ENCODE data around the gene EID2. TPM values are rescaled to one million over a fixed set of nuclear protein-coding genes. Genes with fewer than 3 reads are reported as not detected.

EID2 gene
- total RNA-seq, 2 experiments from 2014 or later = 17.3 to 22.9 TPM

DNA sequence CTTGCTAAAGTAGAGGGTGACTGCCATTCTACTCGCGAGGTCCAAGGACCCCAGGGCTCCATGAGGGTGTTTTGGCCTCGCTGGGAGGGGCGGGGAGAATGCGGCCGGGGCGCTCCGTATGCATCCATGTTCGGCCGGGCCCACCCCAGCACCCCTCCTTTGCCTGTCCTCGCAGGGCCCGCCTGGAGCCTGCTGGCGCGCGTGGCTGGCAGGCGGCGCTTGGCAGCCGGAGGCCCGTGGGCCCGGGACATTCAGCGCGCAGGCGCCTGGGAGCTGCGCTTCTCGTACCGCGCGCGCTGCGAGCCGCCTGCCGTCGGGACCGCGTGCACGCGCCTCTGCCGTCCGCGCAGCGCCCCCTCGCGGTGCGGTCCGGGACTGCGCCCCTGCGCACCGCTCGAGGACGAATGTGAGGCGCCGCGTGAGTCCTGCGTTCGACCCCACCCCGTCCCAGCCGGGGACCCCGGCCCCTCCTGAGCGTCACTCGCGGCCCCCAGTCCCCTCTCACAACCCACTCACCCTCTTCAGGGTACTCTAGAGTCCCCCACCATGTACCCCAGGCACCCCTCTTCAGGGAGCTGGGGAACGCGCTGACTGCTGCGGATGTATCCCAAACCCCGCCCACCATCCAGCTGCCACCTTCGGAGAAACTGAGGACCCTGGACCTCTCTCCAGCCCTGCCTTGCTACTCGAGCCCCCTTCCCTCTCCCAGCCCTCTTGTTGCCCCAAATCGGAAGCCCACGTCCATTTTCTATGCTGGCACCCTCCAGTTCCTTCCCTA, 37.1 kb downstream of the EID2 start:
- no peaks in the 10 kb centered on the region for H3K79me2 ChIP-seq (ENCODE audit: insufficient read depth, low read depth, low read length)
- H3K4me1 ChIP-seq (ENCODE audit: insufficient read depth, low read length, poor library complexity, severe bottlenecking) = peaks cover 22% of the 10 kb centered on the region
- peak overlapping the region; percentile 53 for H3K4me2 ChIP-seq (ENCODE audit: low read length)
- no peaks in the 10 kb centered on the region for H3K9me3 ChIP-seq (ENCODE audit: low read length)
- ChIA-PET CTCF (ENCODE audit: unreplicated experiment) (interaction anchor here (0.5 to 1.0 kb wide), 2 partner anchors 22 kb away, joined by 4 to 11 read pairs; partner anchors contain the start of gene TIMM50), POLR2A (no interaction called here)
- no peaks in the 10 kb centered on the region for H4K20me1 ChIP-seq (ENCODE audit: insufficient read depth, low read length)
- no peaks in the 10 kb centered on the region for H3K36me3 ChIP-seq (ENCODE audit: insufficient read depth, low read length)
- BruUV-seq (replicated peaks) = no TSS peak
- TF ChIP-seq, protein P1, sequence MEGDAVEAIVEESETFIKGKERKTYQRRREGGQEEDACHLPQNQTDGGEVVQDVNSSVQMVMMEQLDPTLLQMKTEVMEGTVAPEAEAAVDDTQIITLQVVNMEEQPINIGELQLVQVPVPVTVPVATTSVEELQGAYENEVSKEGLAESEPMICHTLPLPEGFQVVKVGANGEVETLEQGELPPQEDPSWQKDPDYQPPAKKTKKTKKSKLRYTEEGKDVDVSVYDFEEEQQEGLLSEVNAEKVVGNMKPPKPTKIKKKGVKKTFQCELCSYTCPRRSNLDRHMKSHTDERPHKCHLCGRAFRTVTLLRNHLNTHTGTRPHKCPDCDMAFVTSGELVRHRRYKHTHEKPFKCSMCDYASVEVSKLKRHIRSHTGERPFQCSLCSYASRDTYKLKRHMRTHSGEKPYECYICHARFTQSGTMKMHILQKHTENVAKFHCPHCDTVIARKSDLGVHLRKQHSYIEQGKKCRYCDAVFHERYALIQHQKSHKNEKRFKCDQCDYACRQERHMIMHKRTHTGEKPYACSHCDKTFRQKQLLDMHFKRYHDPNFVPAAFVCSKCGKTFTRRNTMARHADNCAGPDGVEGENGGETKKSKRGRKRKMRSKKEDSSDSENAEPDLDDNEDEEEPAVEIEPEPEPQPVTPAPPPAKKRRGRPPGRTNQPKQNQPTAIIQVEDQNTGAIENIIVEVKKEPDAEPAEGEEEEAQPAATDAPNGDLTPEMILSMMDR (conservative IDR thresholded peaks at IDR 0.05; ENCODE audit: low read length) = peak; percentile 85
- TF ChIP-seq EZH2phosphoT487 (IDR thresholded peaks at IDR 0.05; ENCODE audit: borderline replicate concordance, low read depth, low read length) = no peak
- peak overlapping the region; percentile 53; the same call in 1 of the 2 replicates for H2AFZ ChIP-seq (ENCODE audit: low read length)
- no peak overlapping the region for H3K27ac ChIP-seq (ENCODE audit: low read depth, low read length, poor library complexity, severe bottlenecking)
- no peaks in the 10 kb centered on the region for H3K9me2 ChIP-seq (ENCODE audit: insufficient read depth, low read length)
- peak; percentile 92 for DNase-seq (ENCODE audit: low spot score)
- H3K4me3 ChIP-seq (ENCODE audit: low read depth, low read length, poor library complexity, severe bottlenecking) = no peak overlapping the region
- intact Hi-C loops (cut with micrococcal nuclease; ENCODE audit: unreplicated experiment) = loop anchor here (1.0 kb wide), 1 partner anchor 63 kb away; no protein-coding TSS in a partner anchor

DNA sequence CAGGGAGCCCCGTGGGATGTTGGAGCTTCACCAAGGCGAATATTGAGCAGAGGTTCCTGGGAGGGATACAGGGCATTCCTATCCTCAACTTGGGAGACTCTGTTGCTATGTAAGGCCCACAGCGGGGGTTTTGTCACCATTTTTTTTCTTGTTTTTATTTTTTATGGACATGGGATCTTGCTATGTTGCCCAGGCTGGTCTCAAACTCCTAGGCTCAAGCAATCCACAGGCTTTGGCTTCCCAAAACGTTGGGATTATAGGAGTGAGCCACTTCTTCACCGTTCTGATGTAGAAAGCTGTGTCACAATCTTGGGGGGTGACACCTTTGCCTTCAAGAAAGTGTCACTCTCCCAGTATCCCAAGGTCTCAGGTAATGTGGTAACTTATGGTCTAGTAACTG, 38.6 kb downstream of the EID2 start:
- Histone ChIP-seq H3K4me3 (ENCODE audit: low read depth, low read length, poor library complexity, severe bottlenecking) (no peak overlapping the region), H2AFZ (ENCODE audit: low read length) (no peak overlapping the region), H3K36me3 (ENCODE audit: insufficient read depth, low read length) (no peaks in the 10 kb centered on the region), H3K79me2 (ENCODE audit: insufficient read depth, low read depth, low read length) (no peaks in the 10 kb centered on the region), H4K20me1 (ENCODE audit: insufficient read depth, low read length) (no peaks in the 10 kb centered on the region), H3K9me3 (ENCODE audit: low read length) (no peaks in the 10 kb centered on the region), H3K27ac (ENCODE audit: low read depth, low read length, poor library complexity, severe bottlenecking) (no peak overlapping the region), H3K4me2 (ENCODE audit: low read length) (no peak overlapping the region), H3K9me2 (ENCODE audit: insufficient read depth, low read length) (no peaks in the 10 kb centered on the region), H3K4me1 (ENCODE audit: insufficient read depth, low read length, poor library complexity, severe bottlenecking) (peaks cover 32% of the 10 kb centered on the region)
- BruUV-seq (replicated peaks) = no TSS peak
- intact Hi-C loops (cut with micrococcal nuclease; ENCODE audit: unreplicated experiment) = no loop called here
- POLR2A ChIA-PET = no interaction called here
- TF ChIP-seq, protein P1 (conservative IDR thresholded peaks at IDR 0.05; ENCODE audit: low read length) = no peak
- no peak for TF ChIP-seq EZH2phosphoT487 (IDR thresholded peaks at IDR 0.05; ENCODE audit: borderline replicate concordance, low read depth, low read length)
- CTCF ChIA-PET (ENCODE audit: unreplicated experiment) = interaction anchor here (1.0 kb wide), 1 partner anchor 20 kb away, joined by 3 read pairs; no protein-coding TSS in a partner anchor
- DNase-seq (ENCODE audit: low spot score) = no peak

DNA sequence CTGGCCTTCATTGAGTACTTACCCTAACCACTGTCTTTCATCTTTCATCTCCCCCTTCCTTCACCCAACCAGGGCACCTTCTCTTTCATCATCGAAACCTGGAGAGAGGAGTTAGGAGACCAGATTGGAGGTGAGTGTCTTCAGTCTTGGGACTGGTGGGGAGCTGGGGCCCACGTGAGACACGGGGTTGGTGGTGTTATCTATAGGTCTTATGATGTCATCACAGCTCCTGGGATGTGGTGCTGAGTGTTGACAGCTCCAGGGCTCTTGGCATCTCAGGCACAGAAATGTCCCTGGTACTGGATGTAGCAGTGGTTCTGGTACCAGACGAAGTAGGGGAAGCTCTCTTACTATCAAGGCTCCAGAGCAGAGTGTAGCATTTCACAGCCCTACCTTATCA, 39.4 kb downstream of the EID2 start:
- no TSS peak for BruUV-seq (replicated peaks)

More for the DNA sequence above, 39.4 kb downstream of the EID2 start:
- ChIA-PET CTCF (ENCODE audit: unreplicated experiment) (interaction anchor here (0.6 to 1.0 kb wide), 2 partner anchors 19 to 20 kb away, joined by 3 to 5 read pairs; partner anchors contain the start of gene TIMM50), POLR2A (interaction anchor here (0.5 kb wide), 1 partner anchor 22 kb away, joined by 3 read pairs; no protein-coding TSS in a partner anchor)
- no peak overlapping the region for H3K27ac ChIP-seq (ENCODE audit: low read depth, low read length, poor library complexity, severe bottlenecking)
- no peaks in the 10 kb centered on the region for H4K20me1 ChIP-seq (ENCODE audit: insufficient read depth, low read length)
- H2AFZ ChIP-seq (ENCODE audit: low read length) = no peak overlapping the region
- DNase-seq (ENCODE audit: low spot score) = no peak
- no peaks in the 10 kb centered on the region for H3K79me2 ChIP-seq (ENCODE audit: insufficient read depth, low read depth, low read length)
- no peaks in the 10 kb centered on the region for H3K9me3 ChIP-seq (ENCODE audit: low read length)
- H3K4me1 ChIP-seq (ENCODE audit: insufficient read depth, low read length, poor library complexity, severe bottlenecking) = peaks cover 32% of the 10 kb centered on the region
- H3K9me2 ChIP-seq (ENCODE audit: insufficient read depth, low read length) = no peaks in the 10 kb centered on the region
- no peak overlapping the region for H3K4me2 ChIP-seq (ENCODE audit: low read length)
- TF ChIP-seq EZH2phosphoT487 (IDR thresholded peaks at IDR 0.05; ENCODE audit: borderline replicate concordance, low read depth, low read length) = no peak
- intact Hi-C loops (cut with micrococcal nuclease; ENCODE audit: unreplicated experiment) = no loop called here
- no peak overlapping the region for H3K4me3 ChIP-seq (ENCODE audit: low read depth, low read length, poor library complexity, severe bottlenecking)
- H3K36me3 ChIP-seq (ENCODE audit: insufficient read depth, low read length) = no peaks in the 10 kb centered on the region

Measured in OCI-LY7 (cell line).